ENCODE results near the gene RBM28.
A peak's percentile ranks its signal among the peaks of the same experiment; 100 is the strongest.
"Not testable (repeated sequence)": the region's sequence is repeated elsewhere in the genome, so short reads cannot be mapped to it uniquely, and the experiment has no call there.

RBM28 gene

DNA sequence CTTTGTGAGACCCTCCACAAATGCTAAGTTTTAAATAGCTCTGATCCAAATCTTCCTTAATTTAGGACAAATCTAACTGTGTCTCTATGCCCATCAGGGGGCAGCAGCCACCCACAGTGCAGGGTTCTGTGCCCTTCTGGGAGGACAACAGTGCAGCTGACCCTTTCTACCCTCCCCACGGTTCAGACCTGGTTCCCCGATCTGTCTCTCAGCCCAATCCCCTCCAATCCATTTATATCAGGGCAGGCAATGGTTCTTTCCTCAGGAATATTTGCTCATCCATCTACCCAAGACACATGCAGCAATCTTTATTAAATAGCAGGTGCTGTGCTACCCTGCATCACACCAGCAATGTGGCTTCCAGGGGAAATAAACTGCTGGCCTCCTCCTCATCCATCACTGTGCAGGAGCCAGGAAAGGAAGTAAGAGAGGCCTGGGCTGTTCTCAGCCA is 4.0 kb upstream of the RBM28 start:
- peak; percentile 39 for DNase-seq (ENCODE audit: low read depth)

GRCh38 chr7:128344431-128344774 is 695 bp upstream of the RBM28 start:
- no peak for DNase-seq (ENCODE audit: low read depth)

DNA sequence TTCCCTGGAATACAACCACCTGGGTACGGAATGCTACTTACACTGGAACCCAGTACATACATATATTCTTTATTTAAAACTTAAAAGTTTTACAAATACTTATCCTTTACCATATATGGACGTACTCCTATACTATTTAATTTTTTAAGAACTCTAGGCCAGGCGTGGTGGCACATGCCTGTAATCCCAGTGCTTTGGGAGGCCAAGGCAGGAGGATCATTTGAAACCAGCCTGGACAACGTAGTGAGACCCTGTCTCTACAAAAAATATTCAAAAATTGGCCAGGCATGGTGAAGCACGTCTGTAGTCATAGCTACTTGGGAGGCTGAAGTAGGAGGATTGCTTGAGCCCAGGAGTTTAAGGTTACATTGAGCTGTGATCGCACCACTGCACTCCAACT is 2.0 kb downstream of the RBM28 start:
- DNase-seq (ENCODE audit: low read depth): no peak

- DNase-seq (ENCODE audit: low read depth): no peak
Observed at GRCh38 chr7:128335730-128336129, 8.0 kb downstream of the RBM28 start.

- DNase-seq (ENCODE audit: low read depth): no peak
Observed at GRCh38 chr7:128324368-128324680, 19.4 kb downstream of the RBM28 start.

DNA sequence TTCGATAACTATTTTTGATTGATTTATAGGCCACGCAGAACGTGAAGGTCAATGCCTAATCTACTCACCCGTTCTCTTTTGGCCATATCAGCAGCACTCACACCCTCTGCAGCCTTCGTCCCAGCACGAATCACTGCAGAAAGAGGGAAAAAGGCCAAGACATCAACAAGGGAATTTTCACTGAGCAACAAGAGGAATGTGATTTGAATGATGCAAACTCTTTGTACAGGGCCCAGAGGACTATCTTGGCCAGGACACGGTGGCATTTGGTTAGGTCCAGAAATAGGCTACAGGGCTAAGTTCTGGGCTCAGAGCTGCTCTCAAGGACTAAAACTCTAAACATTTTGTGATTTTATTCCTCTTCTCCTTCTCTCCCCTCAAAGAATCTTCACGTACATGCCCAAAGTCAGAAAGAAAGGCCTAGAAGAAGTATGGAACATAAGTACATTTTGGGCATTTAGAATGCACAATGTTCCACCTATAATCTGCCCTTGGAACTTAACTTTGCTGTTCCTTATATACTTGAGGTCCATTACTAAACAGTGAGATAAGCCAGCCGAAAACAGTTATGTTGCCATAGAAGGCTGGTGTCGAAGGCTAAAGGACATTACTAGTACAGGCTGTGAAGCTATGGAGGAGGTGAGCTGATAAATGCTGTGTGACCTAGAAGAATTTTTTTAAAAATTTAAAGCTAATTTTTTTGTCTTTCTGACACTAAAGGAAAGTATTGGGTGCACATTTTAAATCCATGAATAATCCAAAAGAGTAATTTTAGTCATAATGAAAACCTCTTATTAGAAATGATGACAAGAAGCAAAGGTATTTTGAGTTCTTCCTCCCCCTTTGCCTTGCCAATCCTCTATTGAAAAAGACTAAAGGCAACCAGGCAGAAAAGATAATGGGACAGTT is 20.0 kb downstream of the RBM28 start:
- no peak for DNase-seq (ENCODE audit: low read depth)

DNA sequence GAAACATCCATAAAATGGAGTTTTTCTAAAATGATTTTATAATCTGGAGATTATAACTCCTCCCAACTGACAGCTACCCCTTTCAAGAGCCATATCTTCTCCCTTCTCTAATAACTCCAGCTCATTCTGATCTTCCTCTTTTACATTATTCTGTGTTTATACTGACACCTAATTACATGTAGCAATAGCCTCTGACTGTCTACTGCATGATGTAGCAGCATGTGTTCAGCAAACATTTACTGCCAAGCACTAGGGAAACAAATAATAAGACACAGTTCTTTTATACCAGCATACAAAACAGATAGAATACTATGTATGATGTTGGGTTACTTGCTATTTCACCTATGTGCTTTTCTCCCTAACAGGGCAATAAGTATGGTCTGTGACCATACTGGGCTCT is 20.7 kb downstream of the RBM28 start:
- no peak for DNase-seq (ENCODE audit: low read depth)

- DNase-seq (ENCODE audit: low read depth): no peak
Observed at GRCh38 chr7:128322040-128322643, 21.6 kb downstream of the RBM28 start.

DNA sequence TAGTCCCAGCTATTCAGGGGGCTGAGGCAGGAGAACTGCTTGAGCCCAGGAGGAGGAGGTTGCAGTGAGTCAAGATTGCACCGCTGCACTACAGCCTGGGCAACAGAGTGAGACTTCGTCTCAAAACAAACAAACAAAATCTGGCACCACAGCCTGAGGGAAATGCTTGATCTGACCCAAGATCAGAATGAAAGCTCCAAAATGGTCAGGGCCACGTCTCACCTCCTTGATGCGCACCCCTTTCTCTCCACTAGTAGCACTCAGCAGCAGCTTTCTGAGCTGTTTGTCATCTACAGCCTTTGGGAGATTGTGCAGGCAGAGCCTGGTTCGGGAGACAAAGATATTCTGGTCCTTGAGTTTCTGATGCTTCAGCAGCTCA is 22.7 kb downstream of the RBM28 start:
- no peak for DNase-seq (ENCODE audit: low read depth)

DNA sequence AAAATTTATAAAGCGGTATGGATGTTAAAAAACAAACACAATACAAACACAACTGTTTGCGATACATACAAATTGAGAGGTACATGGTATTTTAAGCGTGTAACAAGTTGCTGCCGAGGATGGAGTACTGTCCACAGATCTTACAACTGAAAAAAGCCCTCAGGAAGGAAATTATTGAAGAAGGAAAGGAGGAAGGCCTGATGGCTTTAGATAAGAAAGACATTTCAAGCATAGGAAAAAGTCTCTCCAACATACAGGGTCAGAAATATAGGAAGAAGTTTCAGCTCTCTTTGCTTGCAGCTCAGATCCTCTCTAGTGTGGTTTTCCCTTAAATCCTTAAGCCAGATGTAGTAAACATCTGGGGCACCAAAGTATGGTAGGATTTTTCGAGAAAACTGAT is 25.0 kb downstream of the RBM28 start:
- DNase-seq (ENCODE audit: low read depth): no peak

DNA sequence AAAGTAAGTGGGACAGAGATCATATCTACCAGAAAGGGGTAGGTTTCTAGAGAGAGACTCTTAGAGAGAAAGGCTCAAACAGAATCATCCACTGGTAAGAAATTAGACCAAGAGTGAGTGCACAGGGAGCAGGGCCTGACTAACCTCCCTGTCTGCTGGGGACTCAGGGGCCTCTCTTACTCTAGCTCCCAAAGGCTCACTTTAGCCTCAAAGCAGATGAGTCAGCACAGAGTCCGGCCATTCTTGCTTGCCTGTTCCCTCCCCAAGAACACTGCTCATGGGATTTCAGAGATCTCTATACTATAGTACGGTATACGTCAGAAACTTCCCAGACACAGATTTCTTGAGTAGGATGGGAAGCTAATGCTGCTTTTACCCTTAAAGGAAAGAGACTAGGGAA is 32.7 kb downstream of the RBM28 start:
- DNase-seq (ENCODE audit: low read depth): no peak

- DNase-seq (ENCODE audit: low read depth): no peak
Observed at GRCh38 chr7:128310499-128310898, 33.2 kb downstream of the RBM28 start.

GRCh38 chr7:128309976-128310375 is 33.7 kb downstream of the RBM28 start:
- DNase-seq (ENCODE audit: low read depth): no peak

DNA sequence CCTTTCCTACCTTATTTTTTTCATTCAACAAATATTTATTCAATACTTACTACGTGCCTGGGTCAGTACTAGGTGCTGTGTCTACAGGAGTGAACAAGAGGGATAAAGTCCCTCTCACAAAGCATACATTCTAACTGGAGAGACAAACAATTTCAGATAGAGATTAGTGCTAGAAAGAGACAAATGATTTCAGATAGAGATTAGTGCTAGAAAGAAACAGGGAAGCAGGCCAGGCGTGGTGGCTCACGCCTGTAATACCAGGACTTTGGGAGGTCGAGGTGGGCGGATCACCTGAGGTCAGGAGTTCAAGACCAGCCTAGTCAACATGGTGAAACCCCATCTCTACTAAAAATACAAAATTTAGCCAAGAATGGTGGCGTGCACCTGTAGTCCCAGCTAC is 34.6 kb downstream of the RBM28 start:
- no peak for DNase-seq (ENCODE audit: low read depth)

GRCh38 chr7:128307061-128307460 is 36.6 kb downstream of the RBM28 start:
- no peak for DNase-seq (ENCODE audit: low read depth)

- no peak for DNase-seq (ENCODE audit: low read depth)
Observed at GRCh38 chr7:128304212-128304611, 39.5 kb downstream of the RBM28 start.

- DNase-seq (ENCODE audit: low read depth): no peak
Observed at GRCh38 chr7:128303643-128304042, 40.1 kb downstream of the RBM28 start.

- no peak for DNase-seq (ENCODE audit: low read depth)
Observed at GRCh38 chr7:128303133-128303532, 40.6 kb downstream of the RBM28 start.

DNA sequence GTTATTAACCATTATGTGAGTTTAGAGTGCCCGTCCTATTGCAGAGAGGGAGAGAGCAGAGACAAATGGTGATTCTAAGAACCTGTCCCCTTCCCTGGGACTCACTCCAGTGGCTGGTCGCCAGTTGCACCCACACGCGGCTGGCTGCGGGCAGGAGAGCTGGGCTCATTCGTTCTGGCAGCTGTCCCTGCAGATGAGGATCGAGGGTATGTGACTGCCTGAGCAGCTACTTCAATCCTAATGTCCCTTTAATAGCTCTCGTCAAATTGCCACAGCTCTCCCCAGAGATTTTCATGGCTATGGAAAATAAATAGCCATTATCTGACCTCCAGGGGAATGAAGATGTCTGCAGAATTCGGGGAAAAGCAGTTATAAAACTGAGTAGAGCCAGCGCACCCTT is 41.6 kb downstream of the RBM28 start:
- no peak for DNase-seq (ENCODE audit: low read depth)

- no peak for DNase-seq (ENCODE audit: low read depth)
Observed at GRCh38 chr7:128299109-128299607, 44.5 kb downstream of the RBM28 start.

GRCh38 chr7:128298004-128298403 is 45.7 kb downstream of the RBM28 start:
- not testable (repeated sequence) for DNase-seq (ENCODE audit: low read depth)

DNA sequence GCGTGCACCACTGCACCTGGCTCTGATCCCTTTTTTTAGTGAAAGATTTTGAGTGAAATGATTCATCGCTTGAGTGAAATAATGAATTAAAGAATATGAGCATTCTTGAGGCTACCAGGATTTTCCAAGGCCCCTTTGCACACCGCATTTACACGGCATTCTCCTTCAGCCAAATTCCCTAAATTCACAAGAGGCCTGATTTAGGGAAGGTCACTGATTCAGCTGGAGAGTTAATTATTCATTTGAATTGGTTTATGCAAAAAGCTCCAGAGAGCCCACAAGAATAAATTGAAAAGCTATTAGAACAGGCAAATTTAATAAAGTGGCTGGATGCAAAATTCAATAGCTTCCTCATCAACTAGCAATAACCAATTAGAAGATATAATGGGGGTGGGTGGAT is 56.2 kb downstream of the RBM28 start:
- no peak for DNase-seq (ENCODE audit: low read depth)

- DNase-seq (ENCODE audit: low read depth): no peak
Observed at GRCh38 chr7:128284102-128284501, 59.6 kb downstream of the RBM28 start.

Measured in stimulated activated CD8-positive, alpha-beta memory T cell treated with anti-CD3 and anti-CD28 coated beads, Interleukin-7, amount 100 ng/mL, for 24 hours (primary cell).